GM23338 (cell line): ENCODE measurements around the gene ADAMTS5. TPM values are rescaled to one million over a fixed set of nuclear protein-coding genes. Genes with fewer than 3 reads are reported as not detected.

Source experiments
- ATAC-seq: fragments of 200-7000 bp; cut with Tn5 transposase; 3 replicates; pipeline ENCODE4 v1.9.1; 2020
- DNase-seq: peaks from one replicate; pipeline ENCODE4 v3.0.0-alpha.2; 2015; ENCODE audit warnings: low spot score
- H2AFZ ChIP-seq: fragments of 200-600 bp; sonication (generic); 2 replicates; pipeline ENCODE4 v1.8.0; 2016; ENCODE audit warnings: antibody characterized with exemption, mild to moderate bottlenecking, moderate library complexity
- H3F3A ChIP-seq: fragments of 200-600 bp; sonication (generic); replicated peaks from 2 replicates; pipeline ENCODE4 v1.8.0; 2017; ENCODE audit warnings: antibody characterized with exemption, mixed run types, low read depth
- H3K27ac ChIP-seq: fragments of 200-600 bp; sonication (generic); 2 replicates; pipeline ENCODE4 v1.6.1; 2016; ENCODE audit warnings: low read depth
- H3K27me3 ChIP-seq: fragments of 200-600 bp; sonication (generic); 2 replicates; pipeline ENCODE4 v1.8.0; 2016; ENCODE audit warnings: mild to moderate bottlenecking, mixed run types, moderate library complexity; ENCODE audit not compliant: insufficient read depth
- H3K36me3 ChIP-seq: fragments of 200-600 bp; sonication (generic); 2 replicates; pipeline ENCODE4 v1.8.0; 2016; ENCODE audit warnings: mild to moderate bottlenecking; ENCODE audit not compliant: insufficient read depth
- H3K4me1 ChIP-seq: fragments of 200-600 bp; sonication (generic); 2 replicates; pipeline ENCODE4 v1.8.0; 2016; ENCODE audit warnings: mild to moderate bottlenecking, moderate library complexity; ENCODE audit not compliant: insufficient read depth
- H3K4me2 ChIP-seq: fragments of 200-600 bp; sonication (generic); 2 replicates; pipeline ENCODE4 v1.7.1; 2017; ENCODE audit warnings: mixed run types
- H3K4me3 ChIP-seq: fragments of 200-600 bp; sonication (generic); 2 replicates; pipeline ENCODE4 v1.6.1; 2016; ENCODE audit warnings: mixed run types
- H3K79me2 ChIP-seq: fragments of 200-600 bp; sonication (generic); replicated peaks from 2 replicates; pipeline ENCODE4 v1.8.0; 2017; ENCODE audit warnings: mild to moderate bottlenecking; ENCODE audit not compliant: insufficient read depth
- H3K9me2 ChIP-seq: fragments of 200-600 bp; sonication (generic); 2 replicates; pipeline ENCODE4 v1.8.0; 2017; ENCODE audit not compliant: insufficient read depth
- H4K20me1 ChIP-seq: fragments of 200-600 bp; sonication (generic); replicated peaks from 2 replicates; pipeline ENCODE4 v1.8.0; 2017; ENCODE audit warnings: mild to moderate bottlenecking; ENCODE audit not compliant: insufficient read depth
- H3K27ac Mint-ChIP-seq: 2 replicates; pipeline ENCODE4 v1.8.0; 2020; ENCODE audit warnings: inconsistent platforms, mild to moderate bottlenecking, moderate library complexity, mixed read lengths
- H3K27me3 Mint-ChIP-seq: 3 replicates; pipeline ENCODE4 v1.8.0; 2022; ENCODE audit warnings: low read depth, mild to moderate bottlenecking, moderate library complexity, mixed read lengths, inconsistent platforms; ENCODE audit not compliant: insufficient read depth, poor library complexity
- H3K36me3 Mint-ChIP-seq: 3 replicates; pipeline ENCODE4 v1.8.0; 2021; ENCODE audit warnings: low read depth, mild to moderate bottlenecking, inconsistent platforms, moderate library complexity, mixed read lengths
- H3K4me1 Mint-ChIP-seq: 3 replicates; pipeline ENCODE4 v1.8.0; 2020; ENCODE audit warnings: mild to moderate bottlenecking, inconsistent platforms, mixed read lengths
- H3K4me3 Mint-ChIP-seq: 3 replicates; pipeline ENCODE4 v1.8.0; 2021; ENCODE audit warnings: moderate library complexity, mild to moderate bottlenecking, inconsistent platforms, mixed read lengths
- H3K9me3 Mint-ChIP-seq: 3 replicates; pipeline ENCODE4 v1.8.0; 2020; ENCODE audit warnings: moderate library complexity, mild to moderate bottlenecking, inconsistent platforms, mixed read lengths
- CREB1 ChIP-seq: fragments of 250-450 bp; sonication (Bioruptor Pico); IDR thresholded peaks from 2 replicates; pipeline ENCODE4 v1.5.0; 2020; ENCODE audit warnings: low read depth, mild to moderate bottlenecking, moderate library complexity
- CTCF ChIP-seq, 2 experiments: fragments of 200-600 bp in 1 of 2; sonication (generic) in 1 of 2; conservative IDR thresholded peaks; 2 replicates each; pipeline versions ENCODE4 v1.5.1 to v1.6.1; 2016 to 2017; ENCODE audit warnings: antibody characterized with exemption in 2 of 2, low read depth in 2 of 2, mild to moderate bottlenecking in 2 of 2, moderate library complexity in 1 of 2
- EZH2phosphoT487 ChIP-seq: fragments of 200-600 bp; sonication (generic); IDR thresholded peaks from one replicate; pipeline ENCODE4 v1.8.1; 2018; ENCODE audit warnings: antibody characterized with exemption; ENCODE audit not compliant: unreplicated experiment
- JUNB ChIP-seq: IDR thresholded peaks from one replicate; pipeline ENCODE4 v1.6.1; 2016; ENCODE audit warnings: antibody characterized with exemption; ENCODE audit not compliant: unreplicated experiment
- NANOG ChIP-seq: IDR thresholded peaks from 2 replicates; pipeline ENCODE4 v1.6.1; 2016; ENCODE audit warnings: antibody characterized with exemption, borderline replicate concordance
- POLR2AphosphoS5 ChIP-seq: IDR thresholded peaks from 2 replicates; pipeline ENCODE4 v1.6.1; 2016; ENCODE audit warnings: antibody characterized with exemption, low read depth
- STAT1 ChIP-seq: IDR thresholded peaks from one replicate; pipeline ENCODE4 v1.6.1; 2016; ENCODE audit warnings: antibody characterized with exemption; ENCODE audit not compliant: unreplicated experiment
- ZNF114 ChIP-seq: fragments of 250-450 bp; sonication (Bioruptor Pico); IDR thresholded peaks from 2 replicates; pipeline ENCODE4 v1.5.0; 2020; ENCODE audit warnings: mild to moderate bottlenecking, moderate library complexity
- polyA plus RNA-seq: library from polyadenylated mRNA; unstranded; fragments of >200 nt; fragmentation: Nextera tagmentation; extraction: Ambion mirVana; gene quantifications from 2 replicates; pipeline ENCODE4 v1.2.1, GENCODE V29; 2016
- total RNA-seq: library from RNA; depleted of rRNA; stranded (reverse); fragments of >200 nt; shearing (Covaris generic); gene quantifications from 2 replicates; pipeline ENCODE4 v1.2.3, GENCODE V29; 2014
- TF ChIP-seq, protein P1 (sequence below): IDR thresholded peaks from 2 replicates; pipeline ENCODE4 v1.6.1; 2016; ENCODE audit warnings: antibody characterized with exemption
- TF ChIP-seq, protein P2 (sequence below): IDR thresholded peaks from one replicate; pipeline ENCODE4 v1.6.1; 2018; ENCODE audit warnings: antibody characterized with exemption; ENCODE audit not compliant: unreplicated experiment

The ADAMTS5 gene
- total and polyA plus RNA-seq, 2 experiments from 2014 or later: 0.21 to 0.32 TPM

GRCh38 chr21:26965907-26966581 is 844 bp downstream of the ADAMTS5 start:
- Mint-ChIP-seq H3K4me3 (peak overlapping the region; percentile 91), H3K4me1 (peaks cover 20% of the 10 kb centered on the region), H3K27me3 (peaks cover 42% of the 10 kb centered on the region), H3K27ac (no peak overlapping the region), H3K9me3 (no peaks in the 10 kb centered on the region; the same call in 2 of the 3 replicates), H3K36me3 (no peaks in the 10 kb centered on the region; the same call in 2 of the 3 replicates)
- Histone ChIP-seq H4K20me1 (no peaks in the 10 kb centered on the region), H3K79me2 (no peaks in the 10 kb centered on the region), H3F3A (no peaks in the 10 kb centered on the region), H3K4me3 (peak overlapping the region; percentile 72), H3K4me2 (peak overlapping the region; percentile 95), H3K36me3 (no peaks in the 10 kb centered on the region), H3K4me1 (peaks cover 6% of the 10 kb centered on the region), H3K27me3 (peaks cover 65% of the 10 kb centered on the region), H3K27ac (no peak overlapping the region), H2AFZ (peak overlapping the region; percentile 93), H3K9me2 (no peaks in the 10 kb centered on the region)
- DNase-seq (peak; percentile 70), ATAC-seq (peak; percentile 72)
- TF ChIP-seq CREB1 (no peak; the same call in 1 of the 2 replicates), CTCF (conservative IDR thresholded peaks at IDR 0.05; ENCODE audit: low read depth in 2 of 2) (no peak), NANOG (no peak), EZH2phosphoT487 (no peak), POLR2AphosphoS5 (no peak), JUNB (no peak), STAT1 (no peak), ZNF114 (no peak)
- TF ChIP-seq, protein P1, sequence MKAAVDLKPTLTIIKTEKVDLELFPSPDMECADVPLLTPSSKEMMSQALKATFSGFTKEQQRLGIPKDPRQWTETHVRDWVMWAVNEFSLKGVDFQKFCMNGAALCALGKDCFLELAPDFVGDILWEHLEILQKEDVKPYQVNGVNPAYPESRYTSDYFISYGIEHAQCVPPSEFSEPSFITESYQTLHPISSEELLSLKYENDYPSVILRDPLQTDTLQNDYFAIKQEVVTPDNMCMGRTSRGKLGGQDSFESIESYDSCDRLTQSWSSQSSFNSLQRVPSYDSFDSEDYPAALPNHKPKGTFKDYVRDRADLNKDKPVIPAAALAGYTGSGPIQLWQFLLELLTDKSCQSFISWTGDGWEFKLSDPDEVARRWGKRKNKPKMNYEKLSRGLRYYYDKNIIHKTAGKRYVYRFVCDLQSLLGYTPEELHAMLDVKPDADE: no peak
- TF ChIP-seq, protein P2, sequence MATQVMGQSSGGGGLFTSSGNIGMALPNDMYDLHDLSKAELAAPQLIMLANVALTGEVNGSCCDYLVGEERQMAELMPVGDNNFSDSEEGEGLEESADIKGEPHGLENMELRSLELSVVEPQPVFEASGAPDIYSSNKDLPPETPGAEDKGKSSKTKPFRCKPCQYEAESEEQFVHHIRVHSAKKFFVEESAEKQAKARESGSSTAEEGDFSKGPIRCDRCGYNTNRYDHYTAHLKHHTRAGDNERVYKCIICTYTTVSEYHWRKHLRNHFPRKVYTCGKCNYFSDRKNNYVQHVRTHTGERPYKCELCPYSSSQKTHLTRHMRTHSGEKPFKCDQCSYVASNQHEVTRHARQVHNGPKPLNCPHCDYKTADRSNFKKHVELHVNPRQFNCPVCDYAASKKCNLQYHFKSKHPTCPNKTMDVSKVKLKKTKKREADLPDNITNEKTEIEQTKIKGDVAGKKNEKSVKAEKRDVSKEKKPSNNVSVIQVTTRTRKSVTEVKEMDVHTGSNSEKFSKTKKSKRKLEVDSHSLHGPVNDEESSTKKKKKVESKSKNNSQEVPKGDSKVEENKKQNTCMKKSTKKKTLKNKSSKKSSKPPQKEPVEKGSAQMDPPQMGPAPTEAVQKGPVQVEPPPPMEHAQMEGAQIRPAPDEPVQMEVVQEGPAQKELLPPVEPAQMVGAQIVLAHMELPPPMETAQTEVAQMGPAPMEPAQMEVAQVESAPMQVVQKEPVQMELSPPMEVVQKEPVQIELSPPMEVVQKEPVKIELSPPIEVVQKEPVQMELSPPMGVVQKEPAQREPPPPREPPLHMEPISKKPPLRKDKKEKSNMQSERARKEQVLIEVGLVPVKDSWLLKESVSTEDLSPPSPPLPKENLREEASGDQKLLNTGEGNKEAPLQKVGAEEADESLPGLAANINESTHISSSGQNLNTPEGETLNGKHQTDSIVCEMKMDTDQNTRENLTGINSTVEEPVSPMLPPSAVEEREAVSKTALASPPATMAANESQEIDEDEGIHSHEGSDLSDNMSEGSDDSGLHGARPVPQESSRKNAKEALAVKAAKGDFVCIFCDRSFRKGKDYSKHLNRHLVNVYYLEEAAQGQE: no peak
